BE2C (cell line): ENCODE measurements around the gene ARHGAP18.

Experiments used
- DNase-seq: peaks from one replicate; pipeline ENCODE4 v3.0.0-alpha.2; 2020
- H3K27me3 ChIP-seq: fragments of 250-450 bp; sonication (Bioruptor Pico); 2 replicates; pipeline ENCODE4 v1.5.1; 2020; ENCODE audit warnings: mild to moderate bottlenecking
- H3K36me3 ChIP-seq: fragments of 250-450 bp; sonication (Bioruptor Pico); 2 replicates; pipeline ENCODE4 v1.5.1; 2020; ENCODE audit warnings: mild to moderate bottlenecking
- H3K4me1 ChIP-seq: fragments of 250-450 bp; sonication (Bioruptor Pico); 2 replicates; pipeline ENCODE4 v1.5.1; 2020
- H3K4me3 ChIP-seq: 2 replicates; pipeline ENCODE4 v1.5.1; 2011; ENCODE audit warnings: low read depth, low read length
- H3K9me3 ChIP-seq: fragments of 250-450 bp; sonication (Bioruptor Pico); 2 replicates; pipeline ENCODE4 v1.5.1; 2020
- CTCF ChIP-seq: IDR thresholded peaks from 2 replicates; pipeline ENCODE4 v1.5.1; 2012; ENCODE audit warnings: mild to moderate bottlenecking, low read depth, low read length

ARHGAP18 gene

GRCh38 chr6:129713806-129714333 is 3.9 kb upstream of the ARHGAP18 start:
- TF ChIP-seq CTCF = no peak
- no peak for DNase-seq
- H3K9me3 ChIP-seq = no peaks in the 10 kb centered on the region
- no peak overlapping the region for H3K4me3 ChIP-seq
- H3K27me3 ChIP-seq = no peaks in the 10 kb centered on the region
- H3K36me3 ChIP-seq = no peaks in the 10 kb centered on the region
- no peaks in the 10 kb centered on the region for H3K4me1 ChIP-seq

GRCh38 chr6:129711271-129711631 is 1.3 kb upstream of the ARHGAP18 start:
- no peak for TF ChIP-seq CTCF

GRCh38 chr6:129710450-129711270 is 683 bp upstream of the ARHGAP18 start:
- TF ChIP-seq CTCF = no peak
- H3K36me3 ChIP-seq = no peaks in the 10 kb centered on the region
- no peaks in the 10 kb centered on the region for H3K4me1 ChIP-seq
- H3K4me3 ChIP-seq = peak overlapping the region; percentile 80
- no peaks in the 10 kb centered on the region for H3K27me3 ChIP-seq
- H3K9me3 ChIP-seq = no peaks in the 10 kb centered on the region
- no peak for DNase-seq

More at GRCh38 chr6:129711271-129711631, 1.3 kb upstream of the ARHGAP18 start:
- DNase-seq = no peak
- no peak overlapping the region for H3K4me3 ChIP-seq
- H3K36me3 ChIP-seq = no peaks in the 10 kb centered on the region
- no peaks in the 10 kb centered on the region for H3K4me1 ChIP-seq
- H3K9me3 ChIP-seq = no peaks in the 10 kb centered on the region
- H3K27me3 ChIP-seq = no peaks in the 10 kb centered on the region

GRCh38 chr6:129709196-129709768 is 695 bp downstream of the ARHGAP18 start:
- no peaks in the 10 kb centered on the region for H3K36me3 ChIP-seq
- no peak for DNase-seq
- H3K4me3 ChIP-seq = peak overlapping the region; percentile 80

GRCh38 chr6:129708496-129709195 is 1.3 kb downstream of the ARHGAP18 start:
- no peak for DNase-seq
- no peak overlapping the region for H3K4me3 ChIP-seq
- no peaks in the 10 kb centered on the region for H3K4me1 ChIP-seq
- no peaks in the 10 kb centered on the region for H3K36me3 ChIP-seq
- no peaks in the 10 kb centered on the region for H3K9me3 ChIP-seq
- TF ChIP-seq CTCF = no peak
- no peaks in the 10 kb centered on the region for H3K27me3 ChIP-seq

More at GRCh38 chr6:129709196-129709768, 695 bp downstream of the ARHGAP18 start:
- Histone ChIP-seq H3K27me3 (no peaks in the 10 kb centered on the region), H3K4me1 (no peaks in the 10 kb centered on the region), H3K9me3 (no peaks in the 10 kb centered on the region)
- TF ChIP-seq CTCF = no peak
